ENCODE measurements around the gene HTR6.

DNA sequence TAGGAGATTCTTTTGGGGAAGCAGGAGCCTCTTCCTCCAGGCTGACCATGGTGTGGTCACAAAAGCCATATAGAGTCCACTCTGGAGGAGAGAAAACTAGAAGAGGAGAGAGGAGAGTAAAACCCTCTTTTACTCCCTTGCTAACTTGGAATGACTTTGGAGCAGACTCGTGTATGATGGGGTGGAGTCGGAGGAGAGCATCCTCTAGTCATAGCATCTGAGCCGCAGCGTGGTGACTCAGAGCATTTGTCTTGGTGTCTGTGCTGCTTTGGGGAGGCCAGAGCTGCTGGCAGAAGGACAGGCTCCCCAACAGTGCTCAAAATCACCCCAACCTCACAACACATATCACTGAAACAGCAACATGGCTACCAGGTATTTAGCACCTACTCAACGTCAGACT is 11.1 kb downstream of the HTR6 start:
- TF ChIP-seq, protein P1, sequence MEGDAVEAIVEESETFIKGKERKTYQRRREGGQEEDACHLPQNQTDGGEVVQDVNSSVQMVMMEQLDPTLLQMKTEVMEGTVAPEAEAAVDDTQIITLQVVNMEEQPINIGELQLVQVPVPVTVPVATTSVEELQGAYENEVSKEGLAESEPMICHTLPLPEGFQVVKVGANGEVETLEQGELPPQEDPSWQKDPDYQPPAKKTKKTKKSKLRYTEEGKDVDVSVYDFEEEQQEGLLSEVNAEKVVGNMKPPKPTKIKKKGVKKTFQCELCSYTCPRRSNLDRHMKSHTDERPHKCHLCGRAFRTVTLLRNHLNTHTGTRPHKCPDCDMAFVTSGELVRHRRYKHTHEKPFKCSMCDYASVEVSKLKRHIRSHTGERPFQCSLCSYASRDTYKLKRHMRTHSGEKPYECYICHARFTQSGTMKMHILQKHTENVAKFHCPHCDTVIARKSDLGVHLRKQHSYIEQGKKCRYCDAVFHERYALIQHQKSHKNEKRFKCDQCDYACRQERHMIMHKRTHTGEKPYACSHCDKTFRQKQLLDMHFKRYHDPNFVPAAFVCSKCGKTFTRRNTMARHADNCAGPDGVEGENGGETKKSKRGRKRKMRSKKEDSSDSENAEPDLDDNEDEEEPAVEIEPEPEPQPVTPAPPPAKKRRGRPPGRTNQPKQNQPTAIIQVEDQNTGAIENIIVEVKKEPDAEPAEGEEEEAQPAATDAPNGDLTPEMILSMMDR (IDR thresholded peaks at IDR 0.05): no peak
- TF ChIP-seq, protein P2, sequence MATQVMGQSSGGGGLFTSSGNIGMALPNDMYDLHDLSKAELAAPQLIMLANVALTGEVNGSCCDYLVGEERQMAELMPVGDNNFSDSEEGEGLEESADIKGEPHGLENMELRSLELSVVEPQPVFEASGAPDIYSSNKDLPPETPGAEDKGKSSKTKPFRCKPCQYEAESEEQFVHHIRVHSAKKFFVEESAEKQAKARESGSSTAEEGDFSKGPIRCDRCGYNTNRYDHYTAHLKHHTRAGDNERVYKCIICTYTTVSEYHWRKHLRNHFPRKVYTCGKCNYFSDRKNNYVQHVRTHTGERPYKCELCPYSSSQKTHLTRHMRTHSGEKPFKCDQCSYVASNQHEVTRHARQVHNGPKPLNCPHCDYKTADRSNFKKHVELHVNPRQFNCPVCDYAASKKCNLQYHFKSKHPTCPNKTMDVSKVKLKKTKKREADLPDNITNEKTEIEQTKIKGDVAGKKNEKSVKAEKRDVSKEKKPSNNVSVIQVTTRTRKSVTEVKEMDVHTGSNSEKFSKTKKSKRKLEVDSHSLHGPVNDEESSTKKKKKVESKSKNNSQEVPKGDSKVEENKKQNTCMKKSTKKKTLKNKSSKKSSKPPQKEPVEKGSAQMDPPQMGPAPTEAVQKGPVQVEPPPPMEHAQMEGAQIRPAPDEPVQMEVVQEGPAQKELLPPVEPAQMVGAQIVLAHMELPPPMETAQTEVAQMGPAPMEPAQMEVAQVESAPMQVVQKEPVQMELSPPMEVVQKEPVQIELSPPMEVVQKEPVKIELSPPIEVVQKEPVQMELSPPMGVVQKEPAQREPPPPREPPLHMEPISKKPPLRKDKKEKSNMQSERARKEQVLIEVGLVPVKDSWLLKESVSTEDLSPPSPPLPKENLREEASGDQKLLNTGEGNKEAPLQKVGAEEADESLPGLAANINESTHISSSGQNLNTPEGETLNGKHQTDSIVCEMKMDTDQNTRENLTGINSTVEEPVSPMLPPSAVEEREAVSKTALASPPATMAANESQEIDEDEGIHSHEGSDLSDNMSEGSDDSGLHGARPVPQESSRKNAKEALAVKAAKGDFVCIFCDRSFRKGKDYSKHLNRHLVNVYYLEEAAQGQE (IDR thresholded peaks at IDR 0.05; ENCODE audit: insufficient read depth in 1 of 2, low read depth in 2 of 2, low read length in 1 of 2): 0 out of 4 replicates have a peak, but pooled peaks of 1 of the 2 experiments have one; percentile 16
- no peak for TF ChIP-seq SIN3A (IDR thresholded peaks at IDR 0.05; ENCODE audit: borderline replicate concordance, insufficient read depth, low read depth, low read length)
- no peak for TF ChIP-seq POLR2AphosphoS5 (IDR thresholded peaks at IDR 0.05; ENCODE audit: low read depth, low read length)
- TF ChIP-seq TCF7L2 (IDR thresholded peaks at IDR 0.05; ENCODE audit: low read depth, low read length): no peak

All from Panc1 (cell line).